Panc1 (cell line): ENCODE measurements around the gene OR4Q2. TPM values are rescaled to one million over a fixed set of nuclear protein-coding genes. Genes with fewer than 3 reads are reported as not detected.

Source experiments
- ATAC-seq: fragments of 200-7000 bp; cut with Tn5 transposase; 2 replicates; pipeline ENCODE4 v1.9.1; 2020; ENCODE audit warnings: mild to moderate bottlenecking, moderate library complexity
- BruUV-seq: library from RNA; stranded (reverse); fragments of 400-500 nt; replicated peaks from 2 replicates; lab custom pipeline; 2021; lab: Mats Ljungman, UMichigan
- CTCF ChIA-PET: fragments of 300-600 bp; sonication (Branson Sonifier 250); formaldehyde crosslinking; loops from one replicate; lab custom pipeline; 2022; ENCODE audit warnings: antibody characterized with exemption; lab: Charles Lee
- POLR2A ChIA-PET: fragments of 300-600 bp; sonication (Branson Sonifier 250); formaldehyde crosslinking; loops from one replicate; lab custom pipeline; 2022; ENCODE audit warnings: antibody characterized with exemption; lab: Charles Lee
- DNase-seq: peaks from one replicate; pipeline ENCODE4 v3.0.0-alpha.2; 2010; ENCODE audit warnings: low read depth, low spot score
- H3K27ac ChIP-seq: 2 replicates; pipeline ENCODE4 v1.5.1; 2011; ENCODE audit warnings: mild to moderate bottlenecking, low read length, inconsistent platforms
- H3K27me3 ChIP-seq: fragments of 200-500 bp; sonication (Bioruptor generic); 2 replicates; pipeline ENCODE4 v1.6.0; 2014; ENCODE audit warnings: low read length, inconsistent platforms; ENCODE audit not compliant: control insufficient read depth, insufficient read depth
- H3K36me3 ChIP-seq: fragments of 200-500 bp; sonication (Bioruptor generic); 2 replicates; pipeline ENCODE4 v1.5.1; 2014; ENCODE audit warnings: inconsistent platforms, mild to moderate bottlenecking, low read length, moderate library complexity; ENCODE audit not compliant: control insufficient read depth, insufficient read depth
- H3K4me1 ChIP-seq: 2 replicates; pipeline ENCODE4 v1.5.1; 2011; ENCODE audit warnings: inconsistent platforms, mild to moderate bottlenecking, low read length, moderate library complexity; ENCODE audit not compliant: control insufficient read depth, insufficient read depth
- H3K4me3 ChIP-seq, 2 experiments: 2 replicates each; pipeline ENCODE4 v1.5.1; 2011 to 2012; ENCODE audit warnings: low read depth in 2 of 2, low read length in 2 of 2, mild to moderate bottlenecking in 2 of 2, inconsistent platforms in 1 of 2, moderate library complexity in 1 of 2
- H3K9me3 ChIP-seq: fragments of 200-500 bp; sonication (Bioruptor generic); 2 replicates; pipeline ENCODE4 v1.5.1; 2014; ENCODE audit warnings: low read depth, mild to moderate bottlenecking, inconsistent platforms, low read length, moderate library complexity; ENCODE audit not compliant: control insufficient read depth, insufficient read depth
- CTCF ChIP-seq: fragments of 450-650 bp; IDR thresholded peaks from 2 replicates; pipeline ENCODE4 v1.5.1; 2017; ENCODE audit warnings: mild to moderate bottlenecking
- POLR2AphosphoS5 ChIP-seq: IDR thresholded peaks from 2 replicates; pipeline ENCODE4 v1.6.1; 2012; ENCODE audit warnings: mild to moderate bottlenecking, low read depth, low read length, moderate library complexity
- SIN3A ChIP-seq: IDR thresholded peaks from 2 replicates; pipeline ENCODE4 v1.6.1; 2012; ENCODE audit warnings: low read depth, mild to moderate bottlenecking, low read length, moderate library complexity, borderline replicate concordance; ENCODE audit not compliant: insufficient read depth
- TCF7L2 ChIP-seq: IDR thresholded peaks from 2 replicates; pipeline ENCODE4 v1.6.1; 2011; ENCODE audit warnings: mild to moderate bottlenecking, low read depth, low read length, inconsistent platforms
- in situ Hi-C: cut with HindIII; loops from 2 replicates; pipeline ENCODE4 v1.10.0; 2016; ENCODE audit warnings: low sequenced_read_pairs, low pct_unique_long_range_greater_than_20kb
- intact Hi-C: fragments of 100-400 bp; cut with micrococcal nuclease; formaldehyde crosslinking; loops from one replicate; pipeline ENCODE4 v1.10.0; 2022; ENCODE audit not compliant: unreplicated experiment
- total RNA-seq: library from RNA; stranded (reverse); gene quantifications from one replicate; pipeline ENCODE4 v1.2.1, GENCODE V29; 2021; ENCODE audit not compliant: unreplicated experiment
- TF ChIP-seq, protein P1 (sequence below), 2 experiments: IDR thresholded peaks; 2 replicates each; pipeline ENCODE4 v1.6.1; 2011 to 2012; ENCODE audit warnings: low read depth in 2 of 2, control low read depth in 1 of 2, low read length in 1 of 2, mild to moderate bottlenecking in 1 of 2, moderate library complexity in 1 of 2; ENCODE audit not compliant: insufficient read depth in 1 of 2

The OR4Q2 gene
- total RNA-seq, 1 experiment from 2014 or later: not detected

DNA sequence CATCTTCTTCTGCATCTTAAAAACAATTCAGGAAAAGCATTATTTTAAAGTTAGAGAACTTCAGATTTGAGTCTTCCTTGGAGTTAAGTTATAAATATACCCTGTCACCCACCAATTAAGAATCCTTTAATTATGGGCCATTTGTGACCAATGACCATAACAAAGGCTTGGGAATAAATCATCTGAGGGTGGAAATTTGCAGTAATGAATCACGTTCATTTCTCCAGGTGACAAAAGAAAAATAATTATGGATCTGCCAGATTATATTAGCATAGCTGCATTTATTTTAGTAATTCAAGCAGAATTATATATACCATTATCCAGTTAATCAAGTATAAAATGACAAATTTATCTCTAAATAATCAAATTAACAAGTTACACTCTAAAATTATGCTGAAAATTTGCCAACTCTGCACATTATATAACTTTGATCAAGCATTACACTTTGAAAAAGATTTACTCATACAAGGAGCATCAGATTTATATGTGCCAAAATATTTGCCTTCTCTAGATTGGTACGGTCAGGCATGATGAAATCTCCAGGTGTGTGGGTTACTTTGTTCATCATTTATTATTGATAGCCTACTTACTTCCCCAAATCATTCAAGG lies 17.4 kb downstream of the OR4Q2 start, which contains the start of gene OR4K14:
Gene OR4K14 (minus strand): TSS at position 51 of the 609 bp plus-strand sequence. CDS start 4,114 bp downstream, outside the sequence.
- H3K36me3 ChIP-seq: no peaks in the 10 kb centered on the region
- BruUV-seq: no TSS peak
- H3K4me3 ChIP-seq: no peak within 1 kb of the TSS
- CTCF ChIA-PET: no interaction called here
- no peaks in the 10 kb centered on the region for H3K4me1 ChIP-seq
- no peak within 1 kb of the TSS for H3K27ac ChIP-seq
- ATAC-seq: no peak
- in situ Hi-C loops (no loop called here), intact Hi-C loops (no loop called here)
- TF ChIP-seq SIN3A (no peak), POLR2AphosphoS5 (no peak), TCF7L2 (no peak), CTCF (no peak)
- TF ChIP-seq, protein P1, sequence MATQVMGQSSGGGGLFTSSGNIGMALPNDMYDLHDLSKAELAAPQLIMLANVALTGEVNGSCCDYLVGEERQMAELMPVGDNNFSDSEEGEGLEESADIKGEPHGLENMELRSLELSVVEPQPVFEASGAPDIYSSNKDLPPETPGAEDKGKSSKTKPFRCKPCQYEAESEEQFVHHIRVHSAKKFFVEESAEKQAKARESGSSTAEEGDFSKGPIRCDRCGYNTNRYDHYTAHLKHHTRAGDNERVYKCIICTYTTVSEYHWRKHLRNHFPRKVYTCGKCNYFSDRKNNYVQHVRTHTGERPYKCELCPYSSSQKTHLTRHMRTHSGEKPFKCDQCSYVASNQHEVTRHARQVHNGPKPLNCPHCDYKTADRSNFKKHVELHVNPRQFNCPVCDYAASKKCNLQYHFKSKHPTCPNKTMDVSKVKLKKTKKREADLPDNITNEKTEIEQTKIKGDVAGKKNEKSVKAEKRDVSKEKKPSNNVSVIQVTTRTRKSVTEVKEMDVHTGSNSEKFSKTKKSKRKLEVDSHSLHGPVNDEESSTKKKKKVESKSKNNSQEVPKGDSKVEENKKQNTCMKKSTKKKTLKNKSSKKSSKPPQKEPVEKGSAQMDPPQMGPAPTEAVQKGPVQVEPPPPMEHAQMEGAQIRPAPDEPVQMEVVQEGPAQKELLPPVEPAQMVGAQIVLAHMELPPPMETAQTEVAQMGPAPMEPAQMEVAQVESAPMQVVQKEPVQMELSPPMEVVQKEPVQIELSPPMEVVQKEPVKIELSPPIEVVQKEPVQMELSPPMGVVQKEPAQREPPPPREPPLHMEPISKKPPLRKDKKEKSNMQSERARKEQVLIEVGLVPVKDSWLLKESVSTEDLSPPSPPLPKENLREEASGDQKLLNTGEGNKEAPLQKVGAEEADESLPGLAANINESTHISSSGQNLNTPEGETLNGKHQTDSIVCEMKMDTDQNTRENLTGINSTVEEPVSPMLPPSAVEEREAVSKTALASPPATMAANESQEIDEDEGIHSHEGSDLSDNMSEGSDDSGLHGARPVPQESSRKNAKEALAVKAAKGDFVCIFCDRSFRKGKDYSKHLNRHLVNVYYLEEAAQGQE (IDR thresholded peaks at IDR 0.05; ENCODE audit: insufficient read depth in 1 of 2, low read depth in 2 of 2, low read length in 1 of 2): no peak
- H3K27me3 ChIP-seq: no peaks in the 10 kb centered on the region
- no peaks in the 10 kb centered on the region for H3K9me3 ChIP-seq
- POLR2A ChIA-PET: no interaction called here
- no peak for DNase-seq

- ChIA-PET POLR2A (interaction anchor here (0.6 kb wide), 1 partner anchor 323 kb away, joined by 5 read pairs; no protein-coding TSS in a partner anchor), CTCF (no interaction called here)
- no peaks in the 10 kb centered on the region for H3K36me3 ChIP-seq
- no peak overlapping the region for H3K4me3 ChIP-seq
- no peak for TF ChIP-seq TCF7L2
- no peak for ATAC-seq
- H3K9me3 ChIP-seq: no peaks in the 10 kb centered on the region
- in situ Hi-C loops (no loop called here), intact Hi-C loops (no loop called here)
- no TSS peak for BruUV-seq
- DNase-seq: no peak
- H3K4me1 ChIP-seq: no peaks in the 10 kb centered on the region
- H3K27me3 ChIP-seq: no peaks in the 10 kb centered on the region
- no peak overlapping the region for H3K27ac ChIP-seq
Observed at GRCh38 chr14:20031058-20031457, 29.1 kb downstream of the OR4Q2 start.

GRCh38 chr14:20035449-20035848 lies 33.5 kb downstream of the OR4Q2 start:
- CTCF ChIA-PET: no interaction called here

More at GRCh38 chr14:20035449-20035848, 33.5 kb downstream of the OR4Q2 start:
- no peaks in the 10 kb centered on the region for H3K27me3 ChIP-seq
- no peak overlapping the region for H3K27ac ChIP-seq
- DNase-seq (no peak), ATAC-seq (no peak)
- intact Hi-C loops: no loop called here
- in situ Hi-C loops: no loop called here
- POLR2A ChIA-PET: no interaction called here
- H3K36me3 ChIP-seq: no peaks in the 10 kb centered on the region
- no peaks in the 10 kb centered on the region for H3K4me1 ChIP-seq
- H3K9me3 ChIP-seq: no peaks in the 10 kb centered on the region
- no TSS peak for BruUV-seq
- TF ChIP-seq, protein P1 (IDR thresholded peaks at IDR 0.05; ENCODE audit: insufficient read depth in 1 of 2, low read depth in 2 of 2, low read length in 1 of 2): no peak
- TF ChIP-seq SIN3A: no peak
- TF ChIP-seq POLR2AphosphoS5: no peak
- TF ChIP-seq CTCF: no peak
- no peak for TF ChIP-seq TCF7L2
- no peak overlapping the region for H3K4me3 ChIP-seq
